ENCODE data around the gene SF3B4.

The SF3B4 gene

GRCh38 chr1:149932474-149932873 lies 4.9 kb upstream of the SF3B4 start:
- DNase-seq, result no peak

GRCh38 chr1:149931212-149931790 lies 3.7 kb upstream of the SF3B4 start:
- no peak for DNase-seq

DNA sequence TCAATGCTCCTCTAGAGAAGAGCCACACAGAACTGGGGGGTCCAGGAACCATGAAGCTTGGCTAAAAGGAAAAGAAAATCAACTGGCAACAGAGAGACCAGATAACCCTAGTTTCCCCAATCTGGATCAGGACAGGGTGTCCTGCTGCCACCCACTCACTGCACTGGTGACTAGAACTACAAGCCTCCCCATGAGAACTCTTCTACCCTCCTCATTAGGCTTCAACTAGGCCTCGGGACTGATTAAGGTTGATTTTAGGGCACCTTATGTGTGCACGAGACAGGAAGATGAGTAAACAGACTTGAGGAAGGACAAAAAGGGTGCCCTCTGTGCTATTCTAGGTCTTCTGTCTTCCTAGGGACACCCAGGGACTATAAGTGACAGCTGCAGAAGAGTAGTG lies 2.3 kb upstream of the SF3B4 start:
- DNase-seq, result no peak

DNA sequence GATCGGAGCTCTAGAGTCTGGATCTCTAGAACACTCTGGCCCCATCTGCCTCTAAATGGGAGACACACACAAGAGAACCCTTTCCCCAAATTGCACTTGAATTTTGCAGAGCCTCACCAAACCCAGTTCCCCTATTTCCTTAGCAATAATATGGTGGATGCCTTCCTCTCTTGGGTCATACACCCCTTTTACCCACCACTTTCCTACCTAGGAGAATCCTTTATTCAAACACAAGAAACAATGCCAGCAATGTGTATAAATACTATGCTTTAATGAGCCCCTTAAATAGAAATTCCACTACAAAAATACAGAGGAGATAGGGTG lies 760 bp upstream of the SF3B4 start:
- no peak for DNase-seq

DNA sequence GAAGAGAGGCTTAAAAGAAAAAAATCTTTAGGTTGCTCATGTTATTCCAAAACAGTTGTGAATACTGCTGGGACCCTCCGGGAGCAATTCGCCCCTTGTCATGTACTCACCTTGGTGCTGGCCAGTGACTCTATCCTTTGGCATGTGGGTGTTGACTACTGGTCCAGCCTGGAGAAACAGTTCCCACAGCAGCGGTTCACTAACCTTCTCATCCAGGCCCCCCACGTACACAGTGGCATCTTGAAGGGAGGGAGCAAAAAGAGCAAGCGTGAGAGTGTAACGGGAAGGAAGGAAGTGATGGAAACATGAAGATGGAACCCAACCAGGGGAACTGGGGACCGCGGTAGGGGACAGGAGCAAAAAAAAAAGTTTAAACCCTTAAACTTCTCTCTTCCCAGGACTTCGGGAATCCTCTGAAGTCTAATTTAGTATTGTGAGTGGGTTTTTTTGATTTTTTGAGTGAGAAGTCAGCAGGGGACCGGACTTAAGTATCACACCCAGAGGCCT lies 494 bp downstream of the SF3B4 start:
- DNase-seq, result no peak

DNA sequence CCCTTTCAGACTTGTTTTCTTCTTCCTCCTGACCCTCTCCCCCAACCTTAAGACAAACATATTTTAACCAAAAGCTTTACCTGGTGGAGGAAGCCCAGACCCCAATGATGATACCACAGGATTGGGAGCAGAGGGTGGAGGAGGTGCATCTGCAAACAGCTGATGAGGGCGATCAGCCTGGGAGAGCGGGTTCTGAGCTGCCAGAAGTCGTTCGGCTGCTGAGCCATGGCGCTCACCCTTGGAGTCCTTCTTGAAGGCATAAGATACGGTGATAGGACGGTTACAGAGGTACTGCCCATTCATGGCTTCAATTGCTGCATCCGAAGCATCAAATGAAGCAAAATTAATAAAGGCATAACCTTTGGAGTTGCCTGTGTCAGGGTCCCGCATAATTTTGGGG lies 1.3 kb downstream of the SF3B4 start:
- no peak for DNase-seq

DNA sequence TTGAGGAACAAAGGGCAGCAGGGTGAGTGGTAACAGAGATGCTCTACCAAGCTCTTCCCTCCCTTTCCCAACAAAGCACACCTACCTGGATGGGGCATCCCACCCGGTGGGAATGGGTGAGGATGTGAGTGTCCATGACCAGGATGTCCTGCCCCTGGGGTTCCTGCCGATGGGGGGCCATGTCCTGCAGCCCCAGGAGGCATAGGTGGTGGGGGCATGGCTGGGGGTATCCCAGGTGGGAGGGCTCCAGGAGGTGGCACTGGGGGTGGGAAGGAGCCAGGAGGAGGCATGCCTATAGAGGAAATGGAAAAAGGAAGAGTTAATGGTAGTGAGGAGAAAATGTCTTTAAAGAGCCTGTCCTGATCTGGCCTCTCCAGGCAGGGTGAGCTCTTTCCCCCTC lies 1.9 kb downstream of the SF3B4 start:
- DNase-seq, result no peak

DNA sequence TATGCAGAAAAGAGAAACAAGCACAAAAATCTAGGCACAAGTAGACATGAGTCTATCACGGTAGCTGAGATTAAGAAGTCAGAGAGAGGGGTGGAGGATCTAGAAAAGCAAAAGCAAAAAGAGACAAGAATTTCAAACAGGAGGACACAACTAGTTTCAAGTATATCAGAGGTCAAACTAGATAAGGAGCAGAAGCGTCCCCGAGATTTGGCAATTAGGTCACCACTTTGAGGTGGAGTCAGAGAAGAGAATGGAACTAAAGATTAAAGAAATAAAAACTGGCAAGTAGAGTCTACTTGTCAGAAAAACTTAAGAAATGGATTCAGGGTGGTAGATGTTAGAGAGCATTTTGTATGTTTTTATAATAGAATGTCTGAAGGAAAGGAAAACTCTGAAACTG lies 2.3 kb downstream of the SF3B4 start:
- no peak for DNase-seq

GRCh38 chr1:149923626-149924025 lies 4.0 kb downstream of the SF3B4 start:
- no peak for DNase-seq

GRCh38 chr1:149917571-149918144 lies 9.9 kb downstream of the SF3B4 start, which contains the start of gene SV2A:
TSS of gene SV2A (minus strand) at chr1:149917844. CDS start at chr1:149913840, 4,004 bp downstream.
- peak; percentile 74 for DNase-seq

DNA sequence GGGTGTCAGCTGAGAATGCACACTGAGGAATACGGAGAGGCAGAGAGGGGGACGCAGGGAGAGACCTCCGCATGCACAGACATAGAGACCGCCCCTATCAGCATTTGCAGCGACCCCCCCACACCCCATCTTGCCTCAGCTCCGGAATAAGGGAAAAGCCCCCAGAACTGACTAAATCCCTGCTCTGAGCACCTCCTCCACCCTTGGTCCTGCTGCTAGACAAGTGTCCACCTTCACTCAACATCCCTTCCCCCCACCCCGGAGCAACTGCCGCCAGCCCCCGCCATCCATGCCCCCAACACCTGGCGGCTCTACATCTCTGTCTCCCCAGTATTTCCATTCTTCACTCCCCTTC lies 10.7 kb downstream of the SF3B4 start:
- DNase-seq, result no peak

GRCh38 chr1:149916193-149916897 lies 11.3 kb downstream of the SF3B4 start:
- DNase-seq, result no peak

DNA sequence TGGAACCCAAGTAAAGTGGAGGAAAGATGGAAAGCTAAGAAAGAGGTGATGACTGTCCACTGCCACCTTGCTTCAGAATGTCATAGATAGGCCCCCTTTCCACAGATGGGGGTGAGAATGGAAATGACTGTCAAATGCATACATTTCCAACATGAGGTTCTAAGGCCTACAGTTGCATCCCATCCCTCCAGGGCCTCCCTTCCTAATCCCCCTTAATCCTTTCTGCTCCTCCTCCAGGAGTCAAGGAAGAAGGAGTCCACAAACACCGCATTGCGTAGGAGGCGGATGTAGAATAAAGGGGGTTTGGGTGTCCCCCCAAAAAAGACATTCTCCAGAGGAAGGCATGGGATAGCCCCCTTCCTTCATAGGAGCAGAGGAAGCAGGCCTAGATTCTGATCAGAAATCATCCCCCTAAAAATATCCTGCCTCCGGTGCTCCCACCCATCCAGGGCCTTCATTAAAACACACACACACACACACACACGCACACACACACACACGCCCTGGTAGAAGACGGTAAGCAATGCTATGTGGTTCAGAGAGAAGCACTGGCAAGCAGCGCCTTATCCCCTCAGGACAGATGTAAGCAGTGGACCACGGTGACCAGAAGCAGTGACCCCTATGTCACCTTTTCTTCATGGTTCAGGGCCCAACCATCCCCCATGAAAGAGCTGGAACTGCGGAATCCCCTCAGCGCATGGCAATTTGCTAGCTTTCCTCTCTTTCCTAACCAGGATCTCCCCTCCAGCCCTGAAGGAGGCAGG lies 12.0 kb downstream of the SF3B4 start:
- DNase-seq, result no peak

GRCh38 chr1:149914545-149914944 lies 13.1 kb downstream of the SF3B4 start:
- DNase-seq, result no peak

- no peak for DNase-seq
Observed at GRCh38 chr1:149906570-149907075, 21.0 kb downstream of the SF3B4 start.

DNA sequence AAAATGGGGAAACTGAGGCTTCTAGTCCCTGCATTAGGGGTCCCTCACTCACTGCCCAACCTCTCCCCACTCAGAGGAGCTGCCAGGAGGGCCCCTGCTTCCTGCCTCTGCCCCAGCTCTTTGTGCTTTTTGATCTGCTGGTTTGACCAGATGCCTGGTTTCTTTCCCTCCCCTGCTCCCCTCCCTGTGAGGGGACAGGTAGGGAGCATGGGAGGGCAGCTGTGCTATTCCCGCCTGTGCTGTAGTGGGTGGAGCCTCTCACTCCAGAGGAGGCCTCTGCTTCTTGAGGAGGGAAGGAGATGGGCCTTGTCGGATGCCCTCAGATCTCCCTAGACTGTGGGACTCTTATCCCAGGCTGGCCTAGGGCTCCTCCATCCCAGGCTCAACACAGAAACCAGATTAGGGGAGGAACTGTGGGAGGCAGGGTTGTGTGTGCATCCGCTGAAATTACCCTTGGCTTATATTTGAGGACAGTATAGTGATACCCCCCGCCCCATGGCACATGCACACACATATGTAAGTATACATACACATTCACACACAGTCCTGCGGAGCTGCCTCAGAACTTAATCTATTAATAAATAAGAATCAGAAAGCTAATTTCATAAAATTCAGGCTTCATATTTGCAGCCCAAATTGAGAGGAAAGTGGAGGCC lies 23.6 kb downstream of the SF3B4 start:
- DNase-seq, result no peak

- DNase-seq, result peak; percentile 96
Observed at GRCh38 chr1:149899460-149900284, 27.9 kb downstream of the SF3B4 start, which contains the start of gene BOLA1. TSS of gene BOLA1 (plus strand) at chr1:149899568. CDS start at chr1:149900060, 492 bp downstream.

DNA sequence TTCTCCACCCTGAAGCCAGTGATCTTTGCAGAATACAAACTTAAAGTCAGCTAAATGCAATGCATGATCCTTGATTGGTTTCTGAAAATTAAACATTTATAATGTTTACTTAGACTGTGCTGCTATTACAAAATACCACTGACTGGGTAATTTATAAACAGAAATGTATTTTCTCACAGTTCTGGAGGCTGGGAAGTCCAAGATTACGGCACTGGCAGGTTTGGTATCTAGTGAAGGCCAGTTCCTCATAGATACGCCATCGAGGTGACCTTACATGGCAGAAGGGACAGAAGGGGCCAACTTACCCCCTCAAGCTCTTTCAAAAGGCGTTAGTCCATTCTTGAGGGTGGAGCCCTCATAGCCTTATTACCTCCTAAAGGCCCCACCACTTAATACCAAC lies 31.0 kb downstream of the SF3B4 start:
- DNase-seq, result no peak

- DNase-seq, result no peak
Observed at GRCh38 chr1:149888999-149889289, 38.7 kb downstream of the SF3B4 start.

GRCh38 chr1:149888247-149888998 lies 39.2 kb downstream of the SF3B4 start:
- DNase-seq, result peak; percentile 70

Data from NCI-H774 (cell line).